ENCODE measurements around the gene SLC5A6. TPM values are rescaled to one million over a fixed set of nuclear protein-coding genes. Genes with fewer than 3 reads are reported as not detected.

SLC5A6 gene
- total and polyA plus RNA-seq, 2 of the 8 experiments (the other 6 are each of a cell fraction or from before 2014, with no cell fraction given): 118 to 183 TPM

DNA sequence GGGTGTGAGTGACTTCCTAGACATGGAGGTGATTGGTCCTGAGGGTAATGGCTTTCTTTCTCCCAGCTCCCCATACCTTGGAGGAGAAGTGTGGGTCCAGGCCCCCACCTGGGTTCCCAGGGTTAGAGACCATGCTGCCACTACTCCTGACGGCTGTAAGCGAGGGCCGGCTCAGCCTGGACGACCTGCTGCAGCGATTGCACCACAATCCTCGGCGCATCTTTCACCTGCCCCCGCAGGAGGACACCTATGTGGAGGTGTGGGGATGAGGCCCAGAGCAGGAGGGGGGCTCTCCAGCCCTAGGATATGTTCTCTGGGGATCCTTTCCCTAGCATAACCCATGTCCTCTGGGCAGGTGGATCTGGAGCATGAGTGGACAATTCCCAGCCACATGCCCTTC is 26.9 kb upstream of the SLC5A6 start (continued):
- TF ChIP-seq CHD7 (IDR thresholded peaks at IDR 0.05; ENCODE audit: insufficient replicate concordance, low read length) (no peak), SIN3A (conservative IDR thresholded peaks at IDR 0.05 in 1 of 2, IDR thresholded peaks at IDR 0.05 in 1 of 2; ENCODE audit: low read depth in 1 of 2, low read length in 2 of 2) (no peak), POLR2A (IDR thresholded peaks at IDR 0.05; ENCODE audit: control extremely low read depth in 1 of 2, low read depth in 2 of 2, low read length in 2 of 2) (no peak), BRCA1 (IDR thresholded peaks at IDR 0.05; ENCODE audit: low read depth, low read length) (no peak), YY1 (IDR thresholded peaks at IDR 0.05; ENCODE audit: low read depth, low read length) (no peak), CEBPB (IDR thresholded peaks at IDR 0.05; ENCODE audit: low read depth, low read length) (no peak), CBX8 (IDR thresholded peaks at IDR 0.05; ENCODE audit: borderline replicate concordance, low read depth, low read length) (no peak), SIX5 (IDR thresholded peaks at IDR 0.05; ENCODE audit: low read depth, low read length) (no peak)
